H1 (cell line): ENCODE data around the gene MALT1. TPM values are rescaled to one million over a fixed set of nuclear protein-coding genes. Genes with fewer than 3 reads are reported as not detected.

Source experiments
- CTCF ChIA-PET: fragments of 300-600 bp; sonication (Branson Sonifier 250); formaldehyde crosslinking; loops from one replicate; lab custom pipeline; 2021; ENCODE audit not compliant: partially characterized antibody; lab: Charles Lee
- POLR2A ChIA-PET: fragments of 300-600 bp; sonication (Branson Sonifier 250); formaldehyde crosslinking; loops from one replicate; lab custom pipeline; 2021; ENCODE audit warnings: inconsistent platforms; ENCODE audit not compliant: partially characterized antibody; lab: Charles Lee
- DNase-seq, 2 experiments: peaks; one replicate each; pipeline versions ENCODE4 v3.0.0 to v3.0.0-alpha.2; 2010 to 2022; ENCODE audit warnings: low spot score in 2 of 2, low read depth in 1 of 2, mixed read lengths in 1 of 2
- FAIRE-seq: peaks from 2 replicates; lab custom pipeline; 2011; peaks lifted over from hg19 to GRCh38; lab: Jason Lieb, UNC
- H2AFZ ChIP-seq: 2 replicates; pipeline ENCODE4 v1.8.1; 2012; ENCODE audit warnings: low read length, inconsistent platforms
- H2AK5ac ChIP-seq: 2 replicates; pipeline ENCODE4 v1.6.1; 2013; ENCODE audit warnings: low read depth, low read length
- H2BK120ac ChIP-seq: replicated peaks from 2 replicates; pipeline ENCODE3; 2013; ENCODE audit warnings: low read depth, low read length, inconsistent platforms
- H2BK12ac ChIP-seq: 2 replicates; pipeline ENCODE4 v1.6.1; 2013; ENCODE audit warnings: low read depth, low read length
- H2BK15ac ChIP-seq: 2 replicates; pipeline ENCODE4 v1.6.1; 2013; ENCODE audit warnings: low read length
- H2BK20ac ChIP-seq: 2 replicates; pipeline ENCODE4 v1.6.1; 2013; ENCODE audit warnings: low read length
- H2BK5ac ChIP-seq: 2 replicates; pipeline ENCODE4 v1.6.1; 2013; ENCODE audit warnings: low read depth, low read length
- H3K14ac ChIP-seq: 2 replicates; pipeline ENCODE4 v1.6.1; 2013; ENCODE audit warnings: inconsistent platforms; ENCODE audit not compliant: insufficient read length
- H3K18ac ChIP-seq: 2 replicates; pipeline ENCODE4 v1.6.1; 2013; ENCODE audit warnings: low read length; ENCODE audit errors: extremely low read depth
- H3K23ac ChIP-seq: 2 replicates; pipeline ENCODE4 v1.6.1; 2013; ENCODE audit warnings: inconsistent platforms; ENCODE audit not compliant: insufficient read length
- H3K23me2 ChIP-seq: 2 replicates; pipeline ENCODE4 v1.6.1; 2013; ENCODE audit warnings: low read depth, low read length
- H3K27ac ChIP-seq: 2 replicates; pipeline ENCODE4 v1.6.1; 2011; ENCODE audit warnings: low read depth, low read length, inconsistent platforms
- H3K27me3 ChIP-seq, 4 experiments: replicated peaks in 1 of 4; 1 replicate in 1 of 4; 2 replicates in 3 of 4; pipeline versions ENCODE4 v1.6.1 to v1.8.1; 2011 to 2013; ENCODE audit warnings: low read length in 3 of 4, mild to moderate bottlenecking in 3 of 4, inconsistent platforms in 2 of 4, mixed read lengths in 2 of 4, moderate library complexity in 1 of 4; ENCODE audit not compliant: control insufficient read depth in 3 of 4, insufficient read depth in 3 of 4; ENCODE audit errors: extremely low read depth in 1 of 4
- H3K36me3 ChIP-seq, 4 experiments: 2 replicates each; pipeline versions ENCODE4 v1.6.1 to v1.8.1; 2011 to 2013; ENCODE audit warnings: mild to moderate bottlenecking in 4 of 4, low read length in 3 of 4, moderate library complexity in 2 of 4, control low read depth in 1 of 4, inconsistent platforms in 1 of 4; ENCODE audit not compliant: insufficient read depth in 4 of 4, control insufficient read depth in 2 of 4
- H3K4ac ChIP-seq: replicated peaks from 2 replicates; pipeline ENCODE3; 2013; ENCODE audit warnings: low read length, low read depth, mixed read lengths, inconsistent platforms; ENCODE audit not compliant: insufficient read length
- H3K4me1 ChIP-seq, 4 experiments: replicated peaks in 1 of 4; 1 replicate in 1 of 4; 2 replicates in 3 of 4; pipeline versions ENCODE4 v1.6.1 to v1.8.1; 2011 to 2013; ENCODE audit warnings: low read length in 3 of 4, inconsistent platforms in 2 of 4, mixed read lengths in 1 of 4; ENCODE audit not compliant: insufficient read depth in 4 of 4, control insufficient read depth in 3 of 4
- H3K4me2 ChIP-seq, 2 experiments: 2 replicates each; pipeline versions ENCODE4 v1.6.1 to v1.8.1; 2011 to 2013; ENCODE audit warnings: low read depth in 2 of 2, low read length in 2 of 2, control low read depth in 1 of 2, inconsistent platforms in 1 of 2, mild to moderate bottlenecking in 1 of 2; ENCODE audit not compliant: insufficient read depth in 1 of 2
- H3K4me3 ChIP-seq, 4 experiments: fragments of 200-600, 300-600 bp in 1 of 4; sonication (generic), shearing (Covaris generic), sonication (Bioruptor Twin) in 1 of 4; 2 replicates each; pipeline versions ENCODE4 v1.5.1 to v1.8.1; 2011 to 2016; ENCODE audit warnings: low read length in 4 of 4, low read depth in 3 of 4, control low read depth in 2 of 4, inconsistent platforms in 2 of 4, mild to moderate bottlenecking in 2 of 4, mixed read lengths in 1 of 4, moderate library complexity in 1 of 4; ENCODE audit not compliant: insufficient read depth in 2 of 4; ENCODE audit errors: extremely low read depth in 1 of 4
- H3K56ac ChIP-seq: replicated peaks from 2 replicates; pipeline ENCODE3; 2013; ENCODE audit warnings: low read depth, mild to moderate bottlenecking, mixed read lengths, low read length, inconsistent platforms; ENCODE audit not compliant: insufficient read length
- H3K79me1 ChIP-seq: 2 replicates; pipeline ENCODE4 v1.6.1; 2013; ENCODE audit warnings: low read depth, low read length, control low read depth
- H3K79me2 ChIP-seq, 2 experiments: 2 replicates each; pipeline versions ENCODE4 v1.6.1 to v1.8.1; 2012 to 2013; ENCODE audit warnings: low read length in 2 of 2, mild to moderate bottlenecking in 2 of 2, inconsistent platforms in 1 of 2; ENCODE audit not compliant: insufficient read depth in 2 of 2, control insufficient read depth in 1 of 2
- H3K9ac ChIP-seq, 4 experiments: replicated peaks in 1 of 4; 1 replicate in 1 of 4; 2 replicates in 3 of 4; pipeline versions ENCODE4 v1.6.1 to v1.8.1; 2011 to 2013; ENCODE audit warnings: low read depth in 3 of 4, low read length in 3 of 4, control low read depth in 2 of 4, mild to moderate bottlenecking in 2 of 4, moderate library complexity in 2 of 4, inconsistent platforms in 1 of 4; ENCODE audit errors: extremely low read depth in 1 of 4
- H3K9me3 ChIP-seq, 2 experiments: 2 replicates each; pipeline versions ENCODE4 v1.6.1 to v1.8.1; 2012 to 2013; ENCODE audit warnings: mild to moderate bottlenecking in 2 of 2, moderate library complexity in 2 of 2, control low read depth in 1 of 2, inconsistent platforms in 1 of 2, low read depth in 1 of 2, low read length in 1 of 2, mixed read lengths in 1 of 2; ENCODE audit not compliant: insufficient read depth in 2 of 2
- H4K20me1 ChIP-seq, 2 experiments: replicated peaks in 1 of 2; 2 replicates each; pipeline versions ENCODE3 to v1.8.1; 2011 to 2013; ENCODE audit warnings: inconsistent platforms in 2 of 2, low read length in 2 of 2, mild to moderate bottlenecking in 1 of 2; ENCODE audit not compliant: insufficient read depth in 2 of 2, control insufficient read depth in 1 of 2
- H4K5ac ChIP-seq: 2 replicates; pipeline ENCODE4 v1.6.1; 2013; ENCODE audit warnings: low read length, low read depth, mixed read lengths, inconsistent platforms; ENCODE audit not compliant: insufficient read length
- H4K8ac ChIP-seq: 2 replicates; pipeline ENCODE4 v1.8.0; 2013; ENCODE audit warnings: mild to moderate bottlenecking, moderate library complexity, low read length, inconsistent platforms; ENCODE audit not compliant: insufficient read depth; ENCODE audit errors: extremely low read depth
- H4K91ac ChIP-seq: replicated peaks from 2 replicates; pipeline ENCODE3; 2013; ENCODE audit warnings: low read length, mixed read lengths, inconsistent platforms; ENCODE audit not compliant: insufficient read length
- CTBP2 ChIP-seq: IDR thresholded peaks from 2 replicates; pipeline ENCODE4 v1.7.0; 2011; ENCODE audit warnings: borderline replicate concordance, mild to moderate bottlenecking, moderate library complexity, mixed read lengths, low read length; ENCODE audit not compliant: insufficient read depth, insufficient read length
- HDAC6 ChIP-seq: IDR thresholded peaks from one replicate; pipeline ENCODE4 v1.7.1; 2012; ENCODE audit warnings: low read depth, mild to moderate bottlenecking, inconsistent platforms, low read length, moderate library complexity
- KDM4A ChIP-seq: IDR thresholded peaks from one replicate; pipeline ENCODE4 v1.7.1; 2012; ENCODE audit warnings: low read depth, mild to moderate bottlenecking, moderate library complexity, low read length, inconsistent platforms; ENCODE audit not compliant: severe bottlenecking
- NRF1 ChIP-seq: IDR thresholded peaks from 2 replicates; pipeline ENCODE4 v1.6.1; 2011; ENCODE audit warnings: mild to moderate bottlenecking, low read depth, low read length, improper control_type of control experiment
- POLR2A ChIP-seq, 2 experiments: IDR thresholded peaks; 1 replicate in 1 of 2; 2 replicates in 1 of 2; pipeline ENCODE4 v1.6.1; 2011; ENCODE audit warnings: low read depth in 2 of 2, low read length in 2 of 2, mild to moderate bottlenecking in 2 of 2; ENCODE audit errors: control extremely low read depth in 1 of 2
- RXRA ChIP-seq: IDR thresholded peaks from 2 replicates; pipeline ENCODE4 v1.6.1; 2011; ENCODE audit warnings: low read depth, mild to moderate bottlenecking, low read length, moderate library complexity; ENCODE audit not compliant: insufficient read depth
- SIRT6 ChIP-seq: IDR thresholded peaks from one replicate; pipeline ENCODE4 v1.7.1; 2012; ENCODE audit warnings: low read length, inconsistent platforms
- SP1 ChIP-seq: IDR thresholded peaks from 2 replicates; pipeline ENCODE4 v1.6.1; 2011; ENCODE audit warnings: low read depth, low read length
- SP4 ChIP-seq: IDR thresholded peaks from 2 replicates; pipeline ENCODE4 v1.6.1; 2012; ENCODE audit warnings: low read length, inconsistent platforms
- TBP ChIP-seq: IDR thresholded peaks from 2 replicates; pipeline ENCODE4 v1.6.1; 2011; ENCODE audit warnings: low read depth, low read length, improper control_type of control experiment
- TCF12 ChIP-seq: IDR thresholded peaks from 2 replicates; pipeline ENCODE4 v1.6.1; 2011; ENCODE audit warnings: low read depth, mild to moderate bottlenecking, low read length
- TEAD4 ChIP-seq: IDR thresholded peaks from 2 replicates; pipeline ENCODE4 v1.6.1; 2012; ENCODE audit warnings: low read depth, low read length, inconsistent platforms, mixed read lengths
- ZNF274 ChIP-seq: IDR thresholded peaks from 2 replicates; pipeline ENCODE4 v1.7.0; 2012; ENCODE audit warnings: low read length, borderline replicate concordance; ENCODE audit errors: extremely low read depth
- WGBS, 2 experiments: shearing (Covaris generic) in 1 of 2; methylation state at CpG; one replicate each; pipeline versions ENCODE4 v1.1.6 to v1.1.7; 2013 to 2015; ENCODE audit warnings: low lambda C conversion rate in 2 of 2, mixed read lengths in 2 of 2, inconsistent platforms in 1 of 2, low coverage in 1 of 2, missing lambda C conversion rate in 1 of 2; ENCODE audit not compliant: insufficient replicate concordance in 2 of 2, insufficient coverage in 1 of 2, insufficient read length in 1 of 2; ENCODE audit errors: extremely low coverage in 1 of 2, missing lambda C conversion rate in 1 of 2; 5-methylcytosine and 5-hydroxymethylcytosine counted together
- polyA plus RNA-seq, 7 experiments: library from polyadenylated mRNA; depleted of rRNA in 3 of 7; stranded (reverse) in 5 of 7; unstranded in 2 of 7; fragments of >200 nt in 5 of 7; fragments of 200-250 nt in 2 of 7; gene quantifications; 1 replicate in 5 of 7; 2 replicates in 1 of 7; 4 replicates in 1 of 7; pipeline versions ENCODE4 v1.2.1 to v1.2.3, GENCODE V29; 2011 to 2013; ENCODE audit warnings: missing spikeins in 2 of 7, mixed read lengths in 2 of 7
- total RNA-seq: library from RNA; stranded (reverse); fragmentation: NEBNext Ultra II Directional; extraction: Animal tissue kit (Norgen Biotek cat#: 25700); gene quantifications from 2 replicates; pipeline ENCODE4 v1.2.1, GENCODE V29; 2021

The MALT1 gene
- total and polyA plus RNA-seq, 2 of the 8 experiments (the other 6 are each of a cell fraction or from before 2014, with no cell fraction given), result 10.7 to 25.9 TPM

DNA sequence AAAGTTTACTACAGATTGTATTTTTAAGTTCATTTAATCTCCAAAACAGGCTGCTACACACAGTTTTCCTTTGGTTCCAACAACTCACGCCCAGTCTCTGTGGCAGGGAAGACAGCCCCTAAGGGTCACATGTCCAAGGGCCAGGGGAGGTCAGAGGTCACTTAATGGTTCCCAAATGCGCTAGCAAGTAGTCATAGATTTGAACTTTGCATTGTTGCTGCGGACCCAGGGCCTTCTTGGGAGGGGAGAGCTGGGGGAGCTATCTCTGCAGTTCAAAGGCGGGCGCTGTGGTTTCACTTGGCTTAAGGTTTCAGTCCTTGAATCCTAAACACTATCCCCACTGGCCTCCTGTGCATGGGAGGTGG lies 118.6 kb downstream of the MALT1 start:
- Histone ChIP-seq H4K8ac (no peak overlapping the region), H3K9me3 (no peaks in the 10 kb centered on the region), H2BK5ac (peak overlapping the region; percentile 76; the same call in 1 of the 2 replicates), H4K5ac (no peak overlapping the region), H3K14ac (no peak overlapping the region), H2BK120ac (no peak overlapping the region), H3K79me1 (no peaks in the 10 kb centered on the region), H3K79me2 (no peaks in the 10 kb centered on the region), H4K20me1 (no peaks in the 10 kb centered on the region), H3K18ac (0 out of 2 replicates have a peak overlapping the region, but pooled peaks have one; percentile 51), H2AK5ac (no peak overlapping the region)
- FAIRE-seq (no peak), DNase-seq (no peak)
- 81% methylated on average over 5 of the region's 5 CpGs; no CpG with 5 or more reads in 1 of the 2 experiments for WGBS, 2 experiments
- TF ChIP-seq HDAC6 (no peak), TBP (no peak), TCF12 (no peak), POLR2A (IDR thresholded peaks at IDR 0.05; ENCODE audit: control extremely low read depth in 1 of 2, low read depth in 2 of 2, low read length in 2 of 2) (no peak), KDM4A (no peak), SP4 (no peak), TEAD4 (no peak), RXRA (no peak), SIRT6 (no peak), CTBP2 (no peak), SP1 (no peak), NRF1 (no peak), ZNF274 (no peak)
- TF ChIP-seq, all 59 proteins: peak for 0
- no peak overlapping the region for H3K4ac ChIP-seq
- H3K4me3 ChIP-seq, result no peak overlapping the region
- H3K27me3 ChIP-seq, result no peaks in the 10 kb centered on the region
- no peak overlapping the region for H2AFZ ChIP-seq
- no peak overlapping the region for H3K4me2 ChIP-seq
- ChIA-PET CTCF (interaction anchor here (1.1 to 1.7 kb wide), 2 partner anchors 9 to 123 kb away, joined by 3 to 6 read pairs; no protein-coding TSS in a partner anchor), POLR2A (interaction anchor here (1.0 to 5.8 kb wide), 3 partner anchors 58 to 81 kb away, joined by 3 to 32 read pairs (median 4); partner anchors contain the start of gene ZNF532)
- H3K23me2 ChIP-seq, result no peaks in the 10 kb centered on the region
- H3K4me1 ChIP-seq, result peaks cover 4 to 10% (median 6%) of the 10 kb centered on the region in 4 experiments
- H3K27ac ChIP-seq, result no peak overlapping the region
- H2BK12ac ChIP-seq, result peak overlapping the region; percentile 88; the same call in 1 of the 2 replicates
- H2BK20ac ChIP-seq, result peak overlapping the region; percentile 24; the same call in 1 of the 2 replicates
- H4K91ac ChIP-seq, result peak overlapping the region; percentile 76
- H3K9ac ChIP-seq, result no peak overlapping the region
- 0 out of 2 replicates have a peak overlapping the region, but pooled peaks have one; percentile 40 for H2BK15ac ChIP-seq
- no peaks in the 10 kb centered on the region for H3K36me3 ChIP-seq
- no peak overlapping the region for H3K56ac ChIP-seq
- no peak overlapping the region for H3K23ac ChIP-seq
